ENCODE results near the gene IRX4.

The IRX4 gene

GRCh38 chr5:1838013-1838412, 44.7 kb downstream of the IRX4 start:
- TF ChIP-seq, protein P1, sequence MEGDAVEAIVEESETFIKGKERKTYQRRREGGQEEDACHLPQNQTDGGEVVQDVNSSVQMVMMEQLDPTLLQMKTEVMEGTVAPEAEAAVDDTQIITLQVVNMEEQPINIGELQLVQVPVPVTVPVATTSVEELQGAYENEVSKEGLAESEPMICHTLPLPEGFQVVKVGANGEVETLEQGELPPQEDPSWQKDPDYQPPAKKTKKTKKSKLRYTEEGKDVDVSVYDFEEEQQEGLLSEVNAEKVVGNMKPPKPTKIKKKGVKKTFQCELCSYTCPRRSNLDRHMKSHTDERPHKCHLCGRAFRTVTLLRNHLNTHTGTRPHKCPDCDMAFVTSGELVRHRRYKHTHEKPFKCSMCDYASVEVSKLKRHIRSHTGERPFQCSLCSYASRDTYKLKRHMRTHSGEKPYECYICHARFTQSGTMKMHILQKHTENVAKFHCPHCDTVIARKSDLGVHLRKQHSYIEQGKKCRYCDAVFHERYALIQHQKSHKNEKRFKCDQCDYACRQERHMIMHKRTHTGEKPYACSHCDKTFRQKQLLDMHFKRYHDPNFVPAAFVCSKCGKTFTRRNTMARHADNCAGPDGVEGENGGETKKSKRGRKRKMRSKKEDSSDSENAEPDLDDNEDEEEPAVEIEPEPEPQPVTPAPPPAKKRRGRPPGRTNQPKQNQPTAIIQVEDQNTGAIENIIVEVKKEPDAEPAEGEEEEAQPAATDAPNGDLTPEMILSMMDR (IDR thresholded peaks at IDR 0.05; ENCODE audit: insufficient read depth, low read depth, low read length, missing control alignments): no peak
- no peak for DNase-seq (ENCODE audit: low read depth)
- no peak overlapping the region for H3K4me3 ChIP-seq (ENCODE audit: low read depth, low read length)

DNA sequence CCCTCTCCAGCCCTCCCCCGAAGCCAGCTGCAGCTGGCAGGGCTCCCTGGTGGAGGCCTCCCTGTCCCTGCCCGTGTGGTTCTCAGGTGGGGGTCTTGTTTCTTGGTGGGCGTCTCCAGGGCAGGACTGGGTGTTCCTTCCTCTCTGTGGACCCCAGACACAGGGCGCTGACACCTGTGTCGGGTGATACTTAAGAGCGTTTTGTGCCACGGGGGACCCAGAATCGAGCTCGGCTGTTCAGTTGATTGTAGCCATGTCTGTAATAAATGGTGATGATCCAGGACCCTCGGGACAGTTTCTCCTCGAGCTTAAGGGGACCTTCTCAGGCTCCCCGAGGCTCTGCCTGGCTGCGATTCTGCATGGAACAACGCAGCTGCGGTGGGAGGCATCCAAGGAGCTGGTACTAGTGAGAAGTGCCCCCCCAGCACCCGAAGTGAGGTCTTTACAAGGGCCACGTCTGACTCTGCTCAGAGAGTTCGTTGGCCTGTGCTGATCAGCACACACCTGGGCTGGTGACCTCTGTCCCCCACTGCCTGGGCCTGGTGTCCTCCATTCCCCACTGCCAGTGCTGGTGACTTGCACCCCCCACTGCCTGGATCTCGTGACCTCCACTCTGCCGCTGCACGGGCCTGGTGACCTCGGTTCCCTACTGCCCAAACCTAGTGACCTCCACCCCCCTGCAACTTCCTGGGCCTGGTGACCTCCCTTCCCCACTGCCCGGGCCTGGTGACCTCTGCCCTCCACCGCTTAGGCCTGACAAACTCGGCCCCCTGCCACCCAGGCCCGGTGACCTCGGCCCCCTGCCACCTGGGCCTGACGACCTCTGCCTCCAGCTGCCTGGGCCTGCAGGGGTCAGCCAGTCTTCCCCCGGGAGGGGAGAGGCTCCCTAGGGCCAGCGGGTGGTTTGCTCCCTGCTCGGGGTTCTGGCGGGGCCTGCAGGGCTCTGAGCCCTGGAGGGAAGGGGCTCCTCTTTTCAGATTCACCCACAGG, 45.5 kb downstream of the IRX4 start:
- TF ChIP-seq, protein P1 (IDR thresholded peaks at IDR 0.05; ENCODE audit: insufficient read depth, low read depth, low read length, missing control alignments): no peak
- DNase-seq (ENCODE audit: low read depth): no peak
- H3K4me3 ChIP-seq (ENCODE audit: low read depth, low read length): no peak overlapping the region

DNA sequence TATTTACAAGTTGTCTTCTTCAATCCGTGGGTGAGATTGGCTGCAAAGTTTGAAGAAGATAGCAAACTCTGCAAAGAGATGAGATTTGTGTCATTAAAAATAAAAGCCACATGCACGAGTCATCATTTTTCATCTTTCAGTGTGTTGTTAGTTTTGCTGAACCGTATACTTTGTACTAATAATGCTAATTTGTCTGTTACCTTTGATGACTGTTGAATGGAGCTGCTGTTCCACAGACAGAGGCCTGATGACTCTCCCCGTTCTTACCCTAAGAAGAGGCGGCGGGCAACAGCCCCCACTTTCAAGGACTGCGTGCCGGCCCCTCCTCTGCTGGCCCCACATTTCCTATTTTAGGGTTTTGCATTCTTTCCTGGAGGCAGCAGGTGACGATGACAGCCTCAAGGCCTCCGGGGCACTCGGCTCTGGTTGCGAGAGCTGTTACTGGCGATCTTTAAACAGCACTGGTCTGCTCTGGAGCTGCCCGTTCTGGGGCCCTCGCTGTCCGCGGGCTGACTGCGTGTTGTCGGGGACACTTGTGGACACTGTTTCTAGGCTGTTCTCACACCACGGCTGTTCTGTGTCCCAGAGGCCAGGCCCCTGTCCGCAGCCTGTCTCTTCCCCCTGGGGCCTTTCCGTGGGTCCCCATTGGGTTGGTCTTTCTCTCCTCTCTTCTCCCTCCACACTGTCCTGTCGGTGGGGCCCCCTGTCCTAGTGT, 46.4 kb downstream of the IRX4 start:
- no peak for DNase-seq (ENCODE audit: low read depth)
- TF ChIP-seq, protein P1 (IDR thresholded peaks at IDR 0.05; ENCODE audit: insufficient read depth, low read depth, low read length, missing control alignments): no peak
- H3K4me3 ChIP-seq (ENCODE audit: low read depth, low read length): no peak overlapping the region

DNA sequence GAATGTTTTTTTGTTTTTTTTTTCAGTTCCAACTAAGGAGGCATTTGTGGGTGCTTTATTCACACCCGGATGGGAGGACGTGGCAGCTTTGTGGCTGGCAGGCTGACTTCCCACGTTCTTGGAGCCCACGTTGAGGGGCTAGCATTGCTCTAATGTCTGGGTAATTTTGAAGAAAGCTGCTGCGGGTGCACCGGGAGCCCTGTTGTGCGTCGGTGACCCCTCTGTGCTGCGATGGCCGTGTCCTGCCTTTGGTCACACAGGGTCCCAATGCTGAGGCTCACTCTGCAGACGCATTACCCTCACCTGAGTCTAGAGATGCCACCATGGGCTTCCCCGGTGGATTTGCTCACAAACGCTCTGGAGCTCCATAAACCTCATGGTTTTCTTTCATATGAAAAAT, 47.3 kb downstream of the IRX4 start:
- H3K4me3 ChIP-seq (ENCODE audit: low read depth, low read length): no peak overlapping the region
- TF ChIP-seq, protein P1 (IDR thresholded peaks at IDR 0.05; ENCODE audit: insufficient read depth, low read depth, low read length, missing control alignments): no peak
- DNase-seq (ENCODE audit: low read depth): no peak

DNA sequence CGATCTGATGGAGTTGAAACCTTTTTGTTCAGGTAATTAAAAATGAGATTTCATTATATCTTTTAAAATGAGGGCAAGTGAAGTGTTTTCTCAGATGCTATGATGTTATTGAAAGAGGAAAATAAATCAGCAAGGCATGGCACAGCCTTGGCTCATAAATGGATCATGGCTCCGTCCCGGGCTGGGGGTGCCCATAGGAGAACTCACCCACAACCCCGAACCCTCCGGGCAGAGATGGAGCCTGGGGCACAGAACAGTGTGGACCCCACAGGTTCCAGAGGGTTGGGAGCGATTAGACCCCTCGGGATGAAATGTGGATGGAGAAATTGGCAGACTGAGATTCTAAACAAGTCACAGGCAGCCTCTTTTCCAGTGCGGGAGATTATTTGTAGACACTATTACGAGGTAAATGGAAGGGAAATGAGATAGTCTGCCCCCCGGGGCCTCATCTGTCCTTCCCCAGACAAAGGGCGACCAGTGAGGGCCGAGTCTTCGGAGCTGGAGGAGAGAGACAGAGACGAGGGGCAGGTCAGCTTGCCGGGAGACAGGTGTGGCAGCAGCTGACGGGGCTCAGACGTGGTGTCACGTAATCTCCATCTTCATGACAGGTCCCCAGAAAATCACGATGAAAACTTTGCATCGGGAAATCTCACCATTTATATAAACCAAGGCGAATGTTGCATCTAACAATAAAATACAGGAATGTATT, 47.9 kb downstream of the IRX4 start:
- TF ChIP-seq, protein P1 (IDR thresholded peaks at IDR 0.05; ENCODE audit: insufficient read depth, low read depth, low read length, missing control alignments): no peak
- no peak overlapping the region for H3K4me3 ChIP-seq (ENCODE audit: low read depth, low read length)
- DNase-seq (ENCODE audit: low read depth): no peak

DNA sequence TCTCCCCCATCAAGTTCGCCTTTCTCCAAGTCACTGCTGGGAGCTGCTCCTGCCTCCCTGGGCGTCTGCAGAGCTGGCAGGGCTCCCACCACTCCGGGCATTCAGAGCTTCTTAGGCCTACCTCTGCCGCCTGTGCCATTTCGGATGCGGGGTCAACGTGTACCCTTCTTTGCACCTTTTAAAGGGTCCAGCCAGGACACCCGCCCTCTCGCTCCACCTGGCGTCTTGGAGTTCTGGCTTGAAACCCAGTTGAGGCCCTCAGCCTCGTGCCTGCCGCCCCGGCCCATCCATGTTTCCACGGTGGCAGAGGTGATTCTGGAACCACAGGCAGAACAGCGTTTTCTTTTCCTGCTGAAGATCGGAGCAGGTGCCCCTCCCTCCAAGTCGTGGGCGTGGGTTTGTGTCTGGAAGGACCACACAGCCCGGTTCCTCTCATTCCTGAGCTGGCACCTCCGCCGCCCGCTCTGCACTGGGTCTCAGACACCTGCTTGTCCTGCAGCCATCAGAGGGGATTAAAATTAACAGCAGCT, 48.6 kb downstream of the IRX4 start:
- no peak overlapping the region for H3K4me3 ChIP-seq (ENCODE audit: low read depth, low read length)
- TF ChIP-seq, protein P1 (IDR thresholded peaks at IDR 0.05; ENCODE audit: insufficient read depth, low read depth, low read length, missing control alignments): no peak
- DNase-seq (ENCODE audit: low read depth): no peak
